ENCODE results near the gene STRBP.

Gene STRBP

DNA sequence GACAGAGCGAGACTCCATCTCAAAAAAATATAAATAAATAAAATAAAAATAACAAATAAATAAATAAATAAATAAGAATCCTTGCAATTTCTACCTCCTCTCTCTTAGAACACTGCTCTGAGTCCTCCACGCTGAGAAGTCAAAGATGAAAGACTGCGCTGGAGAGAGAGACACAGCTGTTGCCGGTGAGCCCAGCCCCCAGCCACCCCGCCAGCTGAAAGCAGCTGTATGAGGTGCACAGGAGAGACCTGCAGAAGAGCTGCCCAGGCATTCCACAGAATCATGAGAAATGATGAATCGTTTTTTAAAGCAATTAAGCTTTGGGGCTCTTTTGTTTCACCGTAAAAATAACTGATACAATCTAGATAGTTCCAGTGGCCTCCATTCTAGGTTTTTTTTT lies 16.3 kb upstream of the STRBP start:
- Histone ChIP-seq H3K9me3 (ENCODE audit: control insufficient read depth, insufficient read depth, low read length) (no peaks in the 10 kb centered on the region), H3K36me3 (ENCODE audit: control insufficient read depth, low read length) (no peaks in the 10 kb centered on the region), H3K4me2 (ENCODE audit: low read length) (no peak overlapping the region), H3K4me1 (ENCODE audit: control insufficient read depth, low read length) (peaks cover 36% of the 10 kb centered on the region), H3K9me2 (replicated peaks; ENCODE audit: control insufficient read depth, low read length) (no peaks in the 10 kb centered on the region), H3K79me2 (ENCODE audit: control insufficient read depth, low read length) (no peaks in the 10 kb centered on the region), H4K20me1 (ENCODE audit: control insufficient read depth, insufficient read depth, low read depth, low read length) (no peaks in the 10 kb centered on the region), H3K27me3 (ENCODE audit: control insufficient read depth, low read length) (no peaks in the 10 kb centered on the region), H3K4me3 (ENCODE audit: low read length) (no peak overlapping the region), H3F3A (ENCODE audit: control insufficient read depth, insufficient read depth) (peaks cover 3% of the 10 kb centered on the region; the same call in 1 of the 2 replicates), H3K27ac (ENCODE audit: low read depth, low read length) (no peak overlapping the region)
- TF ChIP-seq, protein P1, sequence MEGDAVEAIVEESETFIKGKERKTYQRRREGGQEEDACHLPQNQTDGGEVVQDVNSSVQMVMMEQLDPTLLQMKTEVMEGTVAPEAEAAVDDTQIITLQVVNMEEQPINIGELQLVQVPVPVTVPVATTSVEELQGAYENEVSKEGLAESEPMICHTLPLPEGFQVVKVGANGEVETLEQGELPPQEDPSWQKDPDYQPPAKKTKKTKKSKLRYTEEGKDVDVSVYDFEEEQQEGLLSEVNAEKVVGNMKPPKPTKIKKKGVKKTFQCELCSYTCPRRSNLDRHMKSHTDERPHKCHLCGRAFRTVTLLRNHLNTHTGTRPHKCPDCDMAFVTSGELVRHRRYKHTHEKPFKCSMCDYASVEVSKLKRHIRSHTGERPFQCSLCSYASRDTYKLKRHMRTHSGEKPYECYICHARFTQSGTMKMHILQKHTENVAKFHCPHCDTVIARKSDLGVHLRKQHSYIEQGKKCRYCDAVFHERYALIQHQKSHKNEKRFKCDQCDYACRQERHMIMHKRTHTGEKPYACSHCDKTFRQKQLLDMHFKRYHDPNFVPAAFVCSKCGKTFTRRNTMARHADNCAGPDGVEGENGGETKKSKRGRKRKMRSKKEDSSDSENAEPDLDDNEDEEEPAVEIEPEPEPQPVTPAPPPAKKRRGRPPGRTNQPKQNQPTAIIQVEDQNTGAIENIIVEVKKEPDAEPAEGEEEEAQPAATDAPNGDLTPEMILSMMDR (IDR thresholded peaks at IDR 0.05; ENCODE audit: low read depth, low read length, poor library complexity, severe bottlenecking), result no peak
- no peak for TF ChIP-seq EZH2phosphoT487 (IDR thresholded peaks at IDR 0.05; ENCODE audit: borderline replicate concordance, low read length)

- Histone ChIP-seq H3K27me3 (ENCODE audit: control insufficient read depth, low read length) (no peaks in the 10 kb centered on the region), H3K4me2 (ENCODE audit: low read length) (no peak overlapping the region), H3K9me2 (replicated peaks; ENCODE audit: control insufficient read depth, low read length) (no peaks in the 10 kb centered on the region), H3K4me1 (ENCODE audit: control insufficient read depth, low read length) (peaks cover 36% of the 10 kb centered on the region), H3K9me3 (ENCODE audit: control insufficient read depth, insufficient read depth, low read length) (peaks cover 8% of the 10 kb centered on the region; the same call in 1 of the 2 replicates), H3K27ac (ENCODE audit: low read depth, low read length) (no peak overlapping the region), H3K36me3 (ENCODE audit: control insufficient read depth, low read length) (no peaks in the 10 kb centered on the region), H3K4me3 (ENCODE audit: low read length) (no peak overlapping the region), H3K79me2 (ENCODE audit: control insufficient read depth, low read length) (no peaks in the 10 kb centered on the region), H3F3A (ENCODE audit: control insufficient read depth, insufficient read depth) (peaks cover 3% of the 10 kb centered on the region; the same call in 1 of the 2 replicates), H4K20me1 (ENCODE audit: control insufficient read depth, insufficient read depth, low read depth, low read length) (no peaks in the 10 kb centered on the region)
- TF ChIP-seq EZH2phosphoT487 (IDR thresholded peaks at IDR 0.05; ENCODE audit: borderline replicate concordance, low read length), result no peak
- TF ChIP-seq, protein P1 (IDR thresholded peaks at IDR 0.05; ENCODE audit: low read depth, low read length, poor library complexity, severe bottlenecking), result no peak
Measured at GRCh38 chr9:123283455-123283854, 15.1 kb upstream of the STRBP start.

DNA sequence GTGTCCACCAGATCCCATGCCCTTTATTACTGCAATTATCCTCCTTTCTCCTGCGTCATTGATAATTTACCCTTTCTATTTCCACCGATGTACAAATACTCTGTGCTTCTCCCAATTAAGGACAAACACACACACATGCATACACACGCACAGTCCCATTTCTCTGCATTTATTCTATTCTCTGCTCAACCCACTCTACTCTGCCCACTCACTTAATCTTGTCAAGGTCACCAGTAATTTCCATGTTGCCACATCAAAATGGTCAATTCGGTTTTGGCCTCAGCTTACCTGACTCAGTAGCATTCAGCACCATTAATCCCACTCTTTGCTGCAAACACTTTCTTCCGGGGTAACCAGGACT lies 14.6 kb upstream of the STRBP start:
- Histone ChIP-seq H3K4me1 (ENCODE audit: control insufficient read depth, low read length) (peaks cover 36% of the 10 kb centered on the region), H3K9me3 (ENCODE audit: control insufficient read depth, insufficient read depth, low read length) (peaks cover 11% of the 10 kb centered on the region; the same call in 1 of the 2 replicates), H3K27ac (ENCODE audit: low read depth, low read length) (no peak overlapping the region), H3K4me2 (ENCODE audit: low read length) (no peak overlapping the region; the same call in 1 of the 2 replicates), H3K36me3 (ENCODE audit: control insufficient read depth, low read length) (no peaks in the 10 kb centered on the region), H3F3A (ENCODE audit: control insufficient read depth, insufficient read depth) (peaks cover 3% of the 10 kb centered on the region; the same call in 1 of the 2 replicates), H3K27me3 (ENCODE audit: control insufficient read depth, low read length) (no peaks in the 10 kb centered on the region), H3K4me3 (ENCODE audit: low read length) (no peak overlapping the region), H3K9me2 (replicated peaks; ENCODE audit: control insufficient read depth, low read length) (no peaks in the 10 kb centered on the region), H4K20me1 (ENCODE audit: control insufficient read depth, insufficient read depth, low read depth, low read length) (no peaks in the 10 kb centered on the region), H3K79me2 (ENCODE audit: control insufficient read depth, low read length) (no peaks in the 10 kb centered on the region)
- TF ChIP-seq, protein P1 (IDR thresholded peaks at IDR 0.05; ENCODE audit: low read depth, low read length, poor library complexity, severe bottlenecking), result no peak
- no peak for TF ChIP-seq EZH2phosphoT487 (IDR thresholded peaks at IDR 0.05; ENCODE audit: borderline replicate concordance, low read length)

All from DOHH2 (cell line).